Hepatocyte (in vitro differentiated cells): Measurements from ENCODE around the gene TXN2.

Source experiments
- CTCF ChIP-seq: fragments of 200-600 bp; sonication (generic); IDR thresholded peaks from 2 replicates; pipeline ENCODE4 v1.5.1; 2016; ENCODE audit warnings: antibody characterized with exemption, mild to moderate bottlenecking; ENCODE audit not compliant: poor library complexity
- EZH2phosphoT487 ChIP-seq: fragments of 200-600 bp; sonication (generic); IDR thresholded peaks from one replicate; pipeline ENCODE4 v1.6.1; 2018; ENCODE audit warnings: antibody characterized with exemption, mild to moderate bottlenecking, low read depth, moderate library complexity; ENCODE audit not compliant: unreplicated experiment, severe bottlenecking

GRCh38 chr22:36456464-36456845, 25.0 kb downstream of the TXN2 start:
- no peak for TF ChIP-seq CTCF
- no peak for TF ChIP-seq EZH2phosphoT487
